CD4-positive, alpha-beta memory T cell (primary cell): ENCODE results near the gene NR2C2. TPM values are rescaled to one million over a fixed set of nuclear protein-coding genes. Genes with fewer than 3 reads are reported as not detected.
A peak's percentile ranks its signal among the peaks of the same experiment; 100 is the strongest.

Source experiments
- CTCF ChIA-PET: fragments of 350-600 bp; sonication (Branson Sonifier 250); formaldehyde crosslinking; loops from one replicate; lab custom pipeline; 2021; ENCODE audit warnings: inconsistent platforms; ENCODE audit not compliant: partially characterized antibody; lab: Charles Lee
- POLR2A ChIA-PET: fragments of 350-600 bp; sonication (Branson Sonifier 250); formaldehyde crosslinking; loops from one replicate; lab custom pipeline; 2021; ENCODE audit not compliant: partially characterized antibody; lab: Charles Lee
- DNase-seq, 5 donors: peaks; one replicate each; pipeline versions ENCODE4 v3.0.0 to v3.0.0-alpha.2; 2020 to 2022; ENCODE audit warnings: mixed read lengths in 1 of 5
- H3K27ac ChIP-seq: one replicate; pipeline ENCODE4 v1.7.0; 2013; ENCODE audit warnings: low read depth, low read length
- H3K27me3 ChIP-seq: 2 replicates; pipeline ENCODE4 v1.7.0; 2013; ENCODE audit warnings: mild to moderate bottlenecking, low read length, moderate library complexity; ENCODE audit not compliant: insufficient read depth
- H3K36me3 ChIP-seq: 2 replicates; pipeline ENCODE4 v1.7.0; 2013; ENCODE audit warnings: mild to moderate bottlenecking, low read length, moderate library complexity; ENCODE audit not compliant: insufficient read depth
- H3K4me1 ChIP-seq: 2 replicates; pipeline ENCODE4 v1.7.0; 2013; ENCODE audit warnings: mild to moderate bottlenecking, low read length, moderate library complexity; ENCODE audit not compliant: insufficient read depth
- H3K4me3 ChIP-seq, 2 donors: one replicate each; pipeline ENCODE4 v1.7.0; 2013; ENCODE audit warnings: low read length in 2 of 2, mild to moderate bottlenecking in 1 of 2
- H3K9me3 ChIP-seq, 2 donors: one replicate each; pipeline ENCODE4 v1.7.0; 2013; ENCODE audit warnings: low read length in 2 of 2, control low read depth in 1 of 2; ENCODE audit not compliant: control insufficient read depth in 1 of 2
- H3K27ac Mint-ChIP-seq, 7 donors: one replicate each; pipeline ENCODE4 v1.8.0; 2020 to 2021; ENCODE audit warnings: mixed read lengths in 7 of 7, mild to moderate bottlenecking in 6 of 7, inconsistent platforms in 3 of 7, moderate library complexity in 3 of 7
- H3K27me3 Mint-ChIP-seq, 2 donors: one replicate each; pipeline ENCODE4 v1.8.0; 2020 to 2021; ENCODE audit warnings: mixed read lengths in 2 of 2
- H3K36me3 Mint-ChIP-seq, 2 donors: one replicate each; pipeline ENCODE4 v1.8.0; 2020 to 2021; ENCODE audit warnings: mixed read lengths in 2 of 2, inconsistent platforms in 1 of 2, mild to moderate bottlenecking in 1 of 2
- H3K4me1 Mint-ChIP-seq, 4 donors: one replicate each; pipeline ENCODE4 v1.8.0; 2020 to 2021; ENCODE audit warnings: mixed read lengths in 4 of 4, mild to moderate bottlenecking in 1 of 4
- H3K4me3 Mint-ChIP-seq, 8 donors: one replicate each; pipeline ENCODE4 v1.8.0; 2020 to 2021; ENCODE audit warnings: mixed read lengths in 8 of 8, mild to moderate bottlenecking in 7 of 8, moderate library complexity in 6 of 8, inconsistent platforms in 3 of 8
- H3K9me3 Mint-ChIP-seq, 8 donors: one replicate each; pipeline ENCODE4 v1.8.0; 2020 to 2021; ENCODE audit warnings: mixed read lengths in 8 of 8, mild to moderate bottlenecking in 5 of 8, inconsistent platforms in 3 of 8, moderate library complexity in 1 of 8
- intact Hi-C: fragments of 100-400 bp; cut with micrococcal nuclease; formaldehyde crosslinking; loops from one replicate; pipeline ENCODE4 v1.15.1; 2023
- polyA plus RNA-seq, 2 donors: library from polyadenylated mRNA; unstranded; fragments of 300-500 nt; fragmentation: Illumina TruSeq; gene quantifications; one replicate each; pipeline ENCODE4 v1.2.3, GENCODE V29; 2021
- total RNA-seq, 2 experiments: library from RNA; stranded (reverse); gene quantifications; one replicate each; pipeline ENCODE4 v1.2.3, GENCODE V29; 2021

NR2C2 gene
- total and polyA plus RNA-seq, 4 experiments from 2014 or later: 5.5 to 103 (median 54.9) TPM

DNA sequence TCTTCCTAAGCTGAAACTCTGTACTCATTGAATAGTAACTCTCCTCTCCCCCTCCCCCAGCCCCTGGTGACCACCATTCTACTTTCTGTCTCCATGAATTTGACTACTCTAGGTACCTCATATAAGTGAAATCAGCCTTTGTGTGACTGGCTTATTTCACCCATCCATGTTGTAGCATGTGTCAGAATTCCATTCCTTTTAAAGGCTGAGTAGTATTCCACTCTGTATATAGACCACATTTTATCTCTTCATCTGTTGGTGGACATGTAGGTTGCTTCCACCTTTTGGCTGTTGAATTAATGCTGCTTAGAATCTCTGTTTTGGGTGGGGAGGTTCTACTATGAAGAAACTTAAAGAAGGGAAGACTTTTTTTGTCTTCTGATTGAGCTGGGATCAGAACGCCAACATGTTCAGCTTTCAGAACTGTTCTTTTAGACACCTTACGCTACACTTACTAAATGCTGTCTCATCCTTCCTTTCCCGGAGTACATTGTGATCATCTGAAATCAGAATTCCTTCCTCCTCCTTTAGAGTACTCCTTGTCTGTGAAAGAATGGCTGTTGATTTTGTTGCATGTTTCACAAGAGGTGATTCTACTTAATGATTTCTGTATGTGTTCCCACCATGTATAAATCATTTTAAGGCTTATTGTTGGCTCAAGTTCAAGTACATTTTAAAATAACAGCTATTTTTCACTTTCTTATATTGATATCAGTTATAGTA is 67.4 kb downstream of the NR2C2 start:
- Mint-ChIP-seq H3K36me3 (peaks cover 67 to 85% of the 10 kb centered on the region in 2 donors), H3K27me3 (no peaks in the 10 kb centered on the region), H3K4me1 (peaks cover 0 to 5% (median 1%) of the 10 kb centered on the region in 4 donors), H3K4me3 (no peak overlapping the region), H3K9me3 (no peaks in the 10 kb centered on the region), H3K27ac (peak overlapping the region in 1 of 7 donors; percentile 5)
- Histone ChIP-seq H3K27me3 (no peaks in the 10 kb centered on the region), H3K27ac (no peak overlapping the region), H3K36me3 (peaks cover 48% of the 10 kb centered on the region), H3K4me3 (no peak overlapping the region), H3K4me1 (no peaks in the 10 kb centered on the region), H3K9me3 (no peaks in the 10 kb centered on the region)
- ChIA-PET CTCF (no interaction called here), POLR2A (no interaction called here)
- intact Hi-C loops: no loop called here
- no peak for DNase-seq

DNA sequence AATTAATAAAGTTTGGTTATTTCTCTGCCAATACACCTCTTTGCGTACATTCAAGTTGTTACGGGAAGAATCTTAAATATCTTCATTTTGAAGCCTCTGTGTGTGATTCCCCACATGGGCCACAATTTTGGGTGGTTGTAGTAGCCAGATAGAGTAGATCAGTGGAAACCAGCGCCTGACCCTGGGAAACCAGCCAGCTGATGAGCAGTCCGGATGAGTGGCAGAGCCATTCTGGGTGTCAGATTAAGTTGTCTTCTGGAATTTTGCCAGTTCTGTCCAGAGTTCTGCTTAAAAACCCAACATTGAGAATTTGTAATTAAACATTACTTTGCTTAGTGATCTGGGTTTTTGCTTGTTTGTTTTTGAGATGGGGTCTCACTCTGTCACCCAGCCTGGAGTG is 68.1 kb downstream of the NR2C2 start:
- Mint-ChIP-seq H3K9me3 (no peaks in the 10 kb centered on the region), H3K36me3 (peaks cover 73 to 87% of the 10 kb centered on the region in 2 donors), H3K27me3 (no peaks in the 10 kb centered on the region), H3K4me1 (peaks cover 0 to 5% (median 1%) of the 10 kb centered on the region in 4 donors), H3K27ac (peak overlapping the region in 1 of 7 donors; percentile 5), H3K4me3 (no peak overlapping the region)
- H3K27ac ChIP-seq: no peak overlapping the region
- H3K4me1 ChIP-seq: no peaks in the 10 kb centered on the region
- ChIA-PET POLR2A (no interaction called here), CTCF (no interaction called here)
- no peak for DNase-seq
- no peaks in the 10 kb centered on the region for H3K9me3 ChIP-seq
- H3K27me3 ChIP-seq: no peaks in the 10 kb centered on the region
- peaks cover 54% of the 10 kb centered on the region for H3K36me3 ChIP-seq
- no peak overlapping the region for H3K4me3 ChIP-seq
- intact Hi-C loops: no loop called here

DNA sequence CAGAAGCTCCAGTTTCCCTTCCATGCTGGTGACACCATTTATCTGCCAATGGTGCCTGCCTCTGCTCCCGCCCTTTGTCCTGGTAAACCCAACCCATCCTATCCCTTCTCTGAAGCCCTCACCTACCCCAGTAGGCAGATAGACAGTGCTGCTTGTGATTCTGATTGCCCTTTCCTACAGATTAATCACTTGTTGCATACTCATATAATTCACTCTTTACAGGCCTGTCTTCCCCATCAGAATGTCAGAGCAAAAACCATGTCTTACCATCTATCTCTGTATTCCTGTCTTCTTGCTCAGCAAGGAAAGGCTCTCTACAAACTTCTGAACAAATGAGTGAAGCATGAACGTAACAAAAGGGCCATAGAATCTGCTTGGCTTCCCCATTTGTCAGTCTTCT is 69.8 kb downstream of the NR2C2 start:
- H3K4me1 ChIP-seq: no peaks in the 10 kb centered on the region
- DNase-seq: no peak
- no peaks in the 10 kb centered on the region for H3K9me3 Mint-ChIP-seq
- no peaks in the 10 kb centered on the region for H3K27me3 Mint-ChIP-seq
- H3K36me3 ChIP-seq: peaks cover 70% of the 10 kb centered on the region
- H3K4me1 Mint-ChIP-seq: peaks cover 0 to 2% (median 0%) of the 10 kb centered on the region in 4 donors
- H3K27ac ChIP-seq: no peak overlapping the region
- peak overlapping the region in 3 of 7 donors; percentile 15 to 55 (median 21) for H3K27ac Mint-ChIP-seq
- H3K9me3 ChIP-seq: no peaks in the 10 kb centered on the region
- intact Hi-C loops: no loop called here
- no peak overlapping the region for H3K4me3 Mint-ChIP-seq
- H3K36me3 Mint-ChIP-seq: peaks cover 75 to 91% of the 10 kb centered on the region in 2 donors
- no peaks in the 10 kb centered on the region for H3K27me3 ChIP-seq
- POLR2A ChIA-PET: no interaction called here
- H3K4me3 ChIP-seq: no peak overlapping the region
- CTCF ChIA-PET: no interaction called here

GRCh38 chr3:15023249-15023648 is 75.9 kb downstream of the NR2C2 start:
- Mint-ChIP-seq H3K27ac (peak overlapping the region in 2 of 7 donors; percentile 15 to 30), H3K4me3 (no peak overlapping the region), H3K27me3 (no peaks in the 10 kb centered on the region), H3K9me3 (no peaks in the 10 kb centered on the region), H3K36me3 (peaks cover 70 to 84% of the 10 kb centered on the region in 2 donors), H3K4me1 (peaks cover 0 to 2% (median under 1%) of the 10 kb centered on the region in 4 donors)
- no peaks in the 10 kb centered on the region for H3K9me3 ChIP-seq
- H3K4me3 ChIP-seq: no peak overlapping the region
- H3K27ac ChIP-seq: no peak overlapping the region
- intact Hi-C loops: no loop called here
- ChIA-PET CTCF (no interaction called here), POLR2A (no interaction called here)
- peaks cover 40% of the 10 kb centered on the region for H3K36me3 ChIP-seq
- no peaks in the 10 kb centered on the region for H3K4me1 ChIP-seq
- DNase-seq: no peak
- H3K27me3 ChIP-seq: no peaks in the 10 kb centered on the region

GRCh38 chr3:15023719-15024118 is 76.3 kb downstream of the NR2C2 start:
- Mint-ChIP-seq H3K9me3 (no peaks in the 10 kb centered on the region), H3K27me3 (no peaks in the 10 kb centered on the region), H3K4me1 (peaks cover 0 to 2% (median under 1%) of the 10 kb centered on the region in 4 donors), H3K4me3 (no peak overlapping the region), H3K27ac (no peak overlapping the region), H3K36me3 (peaks cover 74 to 84% of the 10 kb centered on the region in 2 donors)
- intact Hi-C loops: no loop called here
- Histone ChIP-seq H3K9me3 (no peaks in the 10 kb centered on the region), H3K36me3 (peaks cover 45% of the 10 kb centered on the region), H3K27ac (no peak overlapping the region), H3K4me3 (no peak overlapping the region), H3K27me3 (no peaks in the 10 kb centered on the region), H3K4me1 (no peaks in the 10 kb centered on the region)
- DNase-seq: no peak
- ChIA-PET POLR2A (interaction anchor here (0.8 kb wide), 1 partner anchor 13 kb away, joined by 3 read pairs; no protein-coding TSS in a partner anchor), CTCF (no interaction called here)

DNA sequence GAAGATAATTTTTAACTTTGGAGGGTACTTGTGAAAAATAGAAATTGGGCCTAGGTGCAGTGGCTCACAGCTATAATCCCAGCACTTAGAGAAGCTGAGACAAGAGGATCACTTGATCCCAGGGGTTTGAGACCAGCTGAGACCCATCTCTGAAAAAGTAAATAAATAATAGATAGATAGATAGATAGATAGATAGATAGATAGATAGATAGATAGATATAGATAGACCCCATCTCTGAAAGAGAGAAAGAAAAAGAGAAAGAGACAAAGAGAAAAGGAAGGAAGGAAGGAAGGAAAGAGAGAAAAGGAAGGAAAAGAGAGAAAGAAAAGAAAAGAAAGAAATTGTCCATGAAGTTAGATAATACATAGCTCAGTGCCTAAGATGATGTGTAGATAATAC is 82.2 kb downstream of the NR2C2 start:
- H3K27me3 ChIP-seq: no peaks in the 10 kb centered on the region
- H3K4me1 Mint-ChIP-seq: no peaks in the 10 kb centered on the region
- H3K36me3 ChIP-seq: peaks cover 51% of the 10 kb centered on the region
- ChIA-PET POLR2A (no interaction called here), CTCF (interaction anchor here (1.3 kb wide), 2 partner anchors 10 to 106 kb away, joined by 3 read pairs; no protein-coding TSS in a partner anchor)
- H3K4me1 ChIP-seq: no peaks in the 10 kb centered on the region
- H3K27me3 Mint-ChIP-seq: no peaks in the 10 kb centered on the region
- peaks cover 73 to 88% of the 10 kb centered on the region in 2 donors for H3K36me3 Mint-ChIP-seq
- intact Hi-C loops: no loop called here
- no peak for DNase-seq
- H3K9me3 ChIP-seq: no peaks in the 10 kb centered on the region
- H3K4me3 Mint-ChIP-seq: no peak overlapping the region
- H3K9me3 Mint-ChIP-seq: no peaks in the 10 kb centered on the region
- H3K27ac ChIP-seq: no peak overlapping the region
- H3K4me3 ChIP-seq: no peak overlapping the region
- peak overlapping the region in 3 of 7 donors; percentile 15 to 60 (median 38) for H3K27ac Mint-ChIP-seq

DNA sequence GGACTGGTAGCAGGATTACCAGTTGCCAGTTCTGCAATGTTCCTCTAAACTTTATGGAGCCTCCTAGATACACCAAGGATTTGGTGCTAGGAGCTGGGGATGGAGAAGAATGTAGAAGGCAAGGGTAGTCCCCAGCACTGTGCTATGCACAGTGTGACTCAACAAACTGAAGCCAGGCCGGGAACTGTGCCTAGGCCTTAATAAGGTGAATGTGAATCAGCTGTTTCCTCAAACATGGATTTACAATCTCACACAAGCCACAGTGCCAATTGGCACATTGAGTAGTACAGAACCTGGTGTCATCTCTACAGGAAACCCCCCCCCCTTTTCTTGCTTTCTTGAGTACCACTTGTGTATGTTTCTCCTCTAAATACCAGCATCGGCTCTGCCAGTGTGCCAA is 85.3 kb downstream of the NR2C2 start:
- Mint-ChIP-seq H3K27me3 (no peaks in the 10 kb centered on the region), H3K27ac (peak overlapping the region in 4 of 7 donors; percentile 41 to 83 (median 66)), H3K4me3 (no peak overlapping the region), H3K4me1 (no peaks in the 10 kb centered on the region), H3K36me3 (peaks cover 50 to 86% of the 10 kb centered on the region in 2 donors), H3K9me3 (no peaks in the 10 kb centered on the region)
- H3K9me3 ChIP-seq: no peaks in the 10 kb centered on the region
- CTCF ChIA-PET: no interaction called here
- no peaks in the 10 kb centered on the region for H3K27me3 ChIP-seq
- DNase-seq: no peak
- intact Hi-C loops: no loop called here
- H3K27ac ChIP-seq: no peak overlapping the region
- no peaks in the 10 kb centered on the region for H3K4me1 ChIP-seq
- peaks cover 67% of the 10 kb centered on the region for H3K36me3 ChIP-seq
- POLR2A ChIA-PET: no interaction called here
- H3K4me3 ChIP-seq: no peak overlapping the region
